Stimulated activated CD4-positive, alpha-beta T cell treated with anti-CD3 and anti-CD28 coated beads, Interleukin-4, amount 100 ng/mL, for 24 hours (primary cell): ENCODE measurements around the gene SFMBT1.

Experiments used
- DNase-seq: peaks from one replicate; pipeline ENCODE4 v3.0.0-alpha.2; 2020

The SFMBT1 gene

DNA sequence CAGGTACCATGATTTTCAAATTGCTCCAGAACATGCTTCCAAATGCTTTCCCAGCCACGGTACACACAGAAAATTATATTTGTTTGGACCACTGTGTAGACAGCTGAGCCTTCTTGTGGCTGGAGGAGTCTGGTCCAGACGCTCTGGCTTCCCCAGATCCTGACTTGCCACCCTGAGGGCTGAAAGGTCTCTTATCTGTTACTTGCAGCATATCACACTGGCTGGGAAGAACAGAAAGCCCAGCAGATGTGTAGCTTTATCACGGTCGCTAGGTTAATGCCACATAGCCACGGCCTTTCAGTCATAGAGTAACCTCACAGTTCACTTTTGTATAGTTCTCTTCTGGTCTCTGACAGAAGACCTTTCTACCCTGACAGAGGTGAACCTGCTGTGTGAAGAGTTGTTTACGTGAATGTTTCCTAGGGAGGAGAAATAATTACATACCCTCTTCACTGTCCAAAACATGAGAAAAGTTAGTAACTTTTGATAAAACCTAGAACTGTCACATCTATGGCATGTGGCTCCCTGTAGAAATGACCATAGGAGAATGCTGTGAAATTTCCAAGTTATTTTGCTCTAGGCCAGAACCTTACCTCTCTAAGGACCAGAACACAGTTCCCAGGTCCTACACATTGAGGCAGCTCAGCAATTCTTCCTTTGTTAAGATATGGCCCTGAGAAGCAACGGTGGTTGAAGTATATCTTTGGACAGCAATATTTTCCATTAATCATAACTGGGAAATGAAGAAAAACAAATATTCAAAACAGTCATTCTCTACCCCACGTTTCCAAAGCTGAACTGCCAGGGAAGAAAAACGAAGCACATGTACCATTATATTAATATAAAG is 132.8 kb downstream of the SFMBT1 start:
- no peak for DNase-seq

DNA sequence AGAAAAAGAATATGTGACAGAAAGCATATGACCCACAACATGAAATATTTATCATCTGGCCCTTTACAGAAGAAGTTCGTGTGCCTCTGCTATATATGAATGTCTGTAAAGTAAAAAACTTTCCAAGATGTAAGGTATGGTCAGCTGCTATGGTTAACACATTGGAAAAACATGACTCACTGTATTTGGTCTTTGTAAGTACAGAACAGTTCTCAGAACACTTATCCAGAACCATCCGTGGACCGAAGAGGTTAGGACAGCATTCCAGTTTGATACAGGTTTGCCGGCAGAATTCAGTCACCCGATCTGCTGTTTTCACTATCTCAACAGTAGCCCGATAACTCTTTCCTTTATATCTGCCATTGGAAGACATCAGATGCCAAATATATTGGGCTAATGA is 135.1 kb downstream of the SFMBT1 start:
- DNase-seq = no peak

DNA sequence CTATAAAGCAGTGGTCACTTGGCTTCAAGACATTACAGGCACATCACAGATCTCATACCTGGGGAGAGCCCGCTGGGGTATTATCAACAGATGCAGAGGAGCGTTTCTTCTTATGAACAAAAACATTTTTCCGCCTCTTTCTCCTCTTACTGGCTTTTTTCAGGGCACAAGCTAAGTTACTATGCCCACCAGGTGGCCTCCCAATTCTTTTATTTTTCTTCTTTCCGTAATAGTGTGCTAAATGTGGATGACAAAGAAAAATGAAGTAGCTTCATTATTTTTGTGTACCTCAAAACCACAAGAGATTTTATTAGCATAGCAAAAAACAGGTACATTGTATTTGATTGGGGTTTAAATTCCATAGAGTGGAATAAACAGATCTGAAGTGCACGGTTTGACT is 138.4 kb downstream of the SFMBT1 start:
- no peak for DNase-seq

DNA sequence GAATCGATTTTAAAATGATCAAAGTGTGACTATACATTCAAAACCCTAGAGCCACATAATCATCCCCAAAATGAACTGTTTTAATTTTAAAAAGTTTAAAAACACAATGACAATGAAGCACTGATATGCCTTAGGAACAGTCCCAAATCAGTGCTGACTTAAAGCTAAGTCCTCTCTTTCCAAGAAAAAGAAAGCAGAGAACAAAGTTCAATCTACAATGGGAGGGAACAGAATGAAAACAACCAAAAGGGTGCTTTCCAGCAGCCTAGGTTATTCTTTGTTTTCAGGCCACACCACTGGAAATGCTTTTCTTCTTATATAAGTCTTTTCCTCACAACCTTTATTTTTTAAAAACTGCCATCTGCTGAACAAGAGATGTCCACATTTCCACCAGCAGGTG is 141.3 kb downstream of the SFMBT1 start:
- no peak for DNase-seq

DNA sequence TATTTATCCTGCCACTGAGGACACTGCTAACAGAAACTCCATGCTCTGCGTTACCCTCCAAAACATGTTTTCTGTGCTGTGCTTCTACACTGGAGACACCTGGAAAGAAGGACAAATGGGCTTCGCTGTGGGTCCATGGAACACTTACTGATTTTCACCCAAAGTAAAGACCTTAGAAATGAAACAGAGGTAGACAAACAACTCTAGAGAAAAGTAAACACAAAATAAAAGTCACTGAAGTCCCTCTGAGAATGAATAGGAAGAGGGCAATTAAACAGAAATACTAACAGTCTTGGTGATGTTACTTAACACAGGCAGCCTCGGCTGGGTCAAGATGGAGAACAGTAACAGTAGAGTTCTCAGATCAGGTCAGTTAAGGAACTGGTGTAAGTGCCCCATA is 141.9 kb downstream of the SFMBT1 start:
- no peak for DNase-seq

DNA sequence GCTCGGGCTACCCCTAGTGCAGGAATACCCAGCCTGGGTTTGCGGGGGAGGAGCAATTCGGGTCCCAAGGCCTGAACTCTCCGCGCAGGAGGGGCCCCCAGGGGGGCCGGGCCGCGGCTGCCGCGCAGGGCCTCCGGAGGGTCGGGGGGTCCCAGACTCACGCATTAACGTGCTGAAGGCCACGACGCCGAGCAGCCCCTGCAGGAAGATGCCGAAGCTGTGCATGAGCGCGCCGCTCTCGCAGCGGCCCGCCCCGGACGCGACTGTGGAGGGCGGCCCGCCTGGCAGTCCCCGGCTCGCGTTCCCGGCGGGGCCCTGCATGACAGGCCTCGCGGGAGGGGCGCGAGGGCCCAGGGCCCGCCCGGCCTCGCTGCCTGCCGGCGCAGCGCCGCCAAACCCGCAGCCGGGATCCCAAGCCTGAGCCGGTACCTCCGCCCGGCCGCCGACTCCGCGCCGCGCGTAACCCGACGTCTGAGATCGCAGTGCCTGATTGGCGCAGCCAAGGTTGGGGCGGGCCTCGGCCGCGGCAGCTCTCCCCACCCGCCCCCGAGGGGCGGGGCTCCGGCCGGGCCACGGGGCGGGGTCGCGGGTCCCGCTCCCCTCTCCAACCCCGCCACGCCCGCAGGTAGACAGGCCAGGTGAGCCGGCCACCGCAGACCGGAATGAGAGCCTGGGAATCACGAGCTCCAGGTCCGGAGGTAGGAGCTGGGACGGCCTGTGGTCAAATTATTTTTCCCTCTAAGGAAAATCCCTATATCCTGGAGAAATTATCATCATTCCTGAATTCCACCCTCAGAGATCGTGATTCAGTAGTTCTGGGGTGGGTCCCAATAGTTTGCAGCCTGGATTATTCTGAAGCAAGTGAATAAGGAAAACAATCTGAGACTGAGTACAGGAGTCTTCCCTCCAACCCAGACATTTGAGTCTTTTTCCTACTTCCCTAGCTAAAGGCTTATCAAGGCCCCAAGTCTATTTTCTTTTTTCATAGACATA is 148.4 kb downstream of the SFMBT1 start, which contains the start of gene STIMATE:
Gene STIMATE (minus strand): TSS at position 419 of the 993 bp plus-strand sequence. CDS start 98 bp downstream, at position 321.
- peak; percentile 87 for DNase-seq

DNA sequence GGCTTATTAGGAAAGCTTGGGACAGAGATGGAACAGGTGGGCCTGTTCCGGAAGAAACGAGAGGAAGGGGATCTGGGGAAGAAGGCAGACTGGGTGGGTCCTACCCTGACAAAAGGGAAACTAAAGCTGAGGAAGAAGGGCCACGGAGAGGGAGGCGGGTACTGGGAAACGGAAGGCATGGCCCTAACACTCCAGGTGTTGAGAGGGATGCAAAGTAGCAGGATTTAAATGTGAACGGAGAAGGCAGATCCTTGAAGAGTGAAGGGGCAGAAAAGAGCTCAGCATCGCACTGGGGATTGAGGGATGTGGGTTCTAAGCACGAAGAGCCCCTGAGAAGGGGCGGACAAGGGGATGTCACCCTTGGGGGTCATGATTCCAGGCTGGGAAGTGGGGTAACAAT is 149.3 kb downstream of the SFMBT1 start:
- no peak for DNase-seq

DNA sequence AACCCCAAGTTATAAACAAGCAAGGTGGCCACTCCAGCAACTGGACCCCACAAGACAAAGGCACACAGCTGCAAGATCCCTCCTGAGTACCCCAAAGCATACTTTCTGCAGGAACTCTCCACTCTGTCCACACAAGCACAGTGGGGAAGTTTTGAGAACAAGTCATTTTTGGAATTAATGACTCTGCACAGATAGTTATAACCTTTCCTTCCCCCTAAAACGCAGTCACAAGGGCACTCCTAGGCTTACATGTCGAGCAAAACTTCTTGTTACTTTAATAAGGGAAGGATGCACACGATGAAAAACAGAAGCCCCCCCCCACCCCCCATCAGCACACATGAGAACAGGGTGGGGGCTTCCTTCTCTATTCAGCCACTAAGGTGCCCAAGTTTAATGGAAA is 149.7 kb downstream of the SFMBT1 start:
- no peak for DNase-seq

DNA sequence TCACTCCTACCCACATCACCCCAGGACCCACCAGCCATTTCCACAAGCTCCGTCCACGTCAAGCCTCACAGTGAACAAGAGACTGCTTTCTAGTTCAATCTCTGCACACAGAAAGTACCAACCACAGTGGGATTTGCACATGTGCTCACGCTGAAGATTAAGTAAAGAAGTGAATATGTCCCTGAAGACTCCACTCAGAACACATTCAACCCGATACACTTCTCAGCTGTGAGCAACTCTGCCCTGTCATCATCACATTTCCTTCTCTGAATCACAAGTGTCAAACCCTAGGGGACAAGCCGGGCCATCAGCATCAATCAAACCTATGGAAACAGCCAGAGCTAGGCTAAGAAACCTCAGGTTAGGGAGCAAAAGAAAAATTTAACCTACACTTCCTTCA is 150.5 kb downstream of the SFMBT1 start:
- DNase-seq = peak; percentile 47

DNA sequence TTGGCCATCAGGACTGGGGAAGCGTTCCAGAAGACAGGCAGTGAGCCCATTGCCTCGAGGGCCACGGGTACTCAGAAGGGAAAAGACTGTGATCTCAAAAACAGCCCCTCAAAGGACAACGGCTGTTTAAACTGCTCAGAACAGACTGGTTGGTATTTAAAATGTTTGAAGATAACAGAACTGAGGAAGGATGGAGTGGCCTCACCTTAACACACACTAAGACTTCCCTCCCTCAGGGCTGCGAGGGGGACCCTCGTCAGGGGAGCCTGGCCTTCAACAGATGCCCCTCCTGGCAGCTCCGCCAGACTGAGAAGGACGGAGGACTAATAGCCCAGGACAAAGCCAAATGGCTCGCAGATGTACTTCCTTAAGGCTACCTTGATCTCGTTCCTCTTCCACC is 151.1 kb downstream of the SFMBT1 start:
- DNase-seq = no peak

DNA sequence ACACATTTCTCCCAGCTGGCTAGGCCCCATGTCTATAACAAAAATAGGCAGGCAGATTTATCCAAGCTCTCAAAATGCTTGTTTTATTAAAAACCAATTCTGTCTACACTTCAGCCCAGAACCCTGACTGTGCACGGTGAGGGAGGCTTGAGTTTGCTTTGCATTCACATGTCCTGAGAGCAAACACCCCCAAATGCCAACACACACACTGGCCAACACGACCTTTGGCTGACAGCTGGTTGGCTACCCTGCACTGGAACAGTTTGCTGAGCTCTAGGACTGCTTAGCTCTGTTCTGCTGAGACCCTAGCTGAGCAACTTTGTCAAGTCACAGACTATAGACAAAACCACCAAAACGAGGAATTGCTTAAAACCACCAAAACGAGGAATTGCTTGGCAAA is 152.2 kb downstream of the SFMBT1 start:
- no peak for DNase-seq

DNA sequence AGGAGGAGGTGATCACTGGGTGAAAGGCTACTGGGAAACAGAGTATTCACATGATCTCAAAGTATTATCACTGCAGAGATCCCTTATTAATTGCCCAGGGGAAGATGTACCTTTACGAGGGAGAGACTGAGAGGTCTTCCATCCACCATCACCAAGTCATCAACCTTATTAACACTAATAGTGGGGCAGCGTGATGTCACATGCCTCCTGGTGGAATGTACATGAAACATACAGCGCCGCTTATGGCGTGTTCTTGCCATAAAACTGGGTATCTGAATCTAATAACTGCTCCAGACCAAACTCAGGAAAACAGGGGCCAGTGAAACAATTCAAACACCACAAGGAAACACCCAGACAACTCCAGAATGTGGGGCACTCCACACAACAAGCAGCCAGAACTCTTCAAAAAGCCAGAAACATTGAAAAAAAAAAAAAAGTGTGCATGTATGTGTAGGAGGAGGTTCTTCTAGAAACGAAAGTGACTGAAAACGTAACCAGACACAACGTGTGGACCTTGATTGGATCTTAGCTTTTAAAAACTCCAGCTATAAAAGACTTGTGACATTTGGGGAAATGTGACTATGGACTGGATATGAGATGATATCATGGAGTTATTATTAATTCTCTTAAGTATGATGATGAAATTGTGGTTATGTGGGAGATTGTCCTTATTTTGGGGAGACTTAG is 153.1 kb downstream of the SFMBT1 start:
- DNase-seq = peak; percentile 33

DNA sequence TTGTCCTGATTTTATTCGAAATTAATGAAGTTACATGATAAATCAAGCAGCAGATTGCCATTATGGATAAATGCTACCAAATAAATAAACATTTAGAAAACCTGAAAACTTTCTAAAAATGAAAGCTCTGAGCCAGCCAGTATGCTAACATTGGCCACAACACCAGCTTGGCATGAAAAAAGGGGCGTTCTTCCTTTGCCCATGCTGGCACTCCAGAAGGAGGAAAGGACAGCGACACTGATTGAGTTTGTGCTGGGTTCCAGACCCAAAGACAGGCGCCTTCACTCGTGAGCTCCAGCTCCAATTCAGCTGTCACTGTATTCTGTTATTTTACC is 153.6 kb downstream of the SFMBT1 start:
- DNase-seq = no peak

DNA sequence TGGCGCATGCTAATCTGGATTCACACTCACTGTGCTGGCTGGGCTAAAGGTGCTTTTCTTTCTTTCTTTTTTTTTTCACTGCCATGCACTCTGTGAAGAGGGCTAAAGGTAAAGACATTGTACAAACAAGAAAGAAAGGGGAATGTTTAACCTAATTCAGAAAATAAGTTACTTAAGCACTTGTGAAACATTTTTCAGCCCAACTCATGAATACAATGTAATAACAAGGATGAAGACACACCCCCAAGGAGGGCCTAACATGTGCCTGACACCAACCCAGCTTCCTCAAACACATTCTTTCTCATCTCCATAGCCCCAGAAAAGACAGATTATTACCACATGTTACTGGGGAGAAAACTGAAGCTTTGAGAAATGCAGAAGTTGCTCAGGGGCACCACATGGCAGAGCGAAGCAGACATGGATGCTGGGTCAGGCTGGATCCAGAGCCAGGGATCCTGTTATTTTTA is 154.2 kb downstream of the SFMBT1 start:
- no peak for DNase-seq

DNA sequence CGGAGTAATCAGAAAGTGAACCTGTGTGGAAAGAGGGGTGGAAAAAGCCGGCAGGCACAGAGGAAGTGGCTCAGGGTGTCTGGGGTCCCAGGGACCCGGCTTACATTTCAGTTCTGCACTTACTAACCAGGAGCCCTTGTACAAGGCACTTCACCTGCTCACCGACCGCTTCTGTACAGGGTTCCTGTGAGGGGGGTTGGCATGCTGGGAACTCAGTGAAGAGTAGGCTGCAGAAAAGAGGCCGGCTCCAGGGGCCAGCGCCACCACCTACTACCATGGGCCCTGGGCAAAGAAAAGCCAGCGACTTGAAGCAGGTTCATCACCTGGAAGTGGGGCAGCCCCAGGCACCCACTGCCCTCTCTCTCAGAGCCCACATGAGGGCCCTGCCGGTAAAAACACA is 154.7 kb downstream of the SFMBT1 start:
- DNase-seq = peak; percentile 47

DNA sequence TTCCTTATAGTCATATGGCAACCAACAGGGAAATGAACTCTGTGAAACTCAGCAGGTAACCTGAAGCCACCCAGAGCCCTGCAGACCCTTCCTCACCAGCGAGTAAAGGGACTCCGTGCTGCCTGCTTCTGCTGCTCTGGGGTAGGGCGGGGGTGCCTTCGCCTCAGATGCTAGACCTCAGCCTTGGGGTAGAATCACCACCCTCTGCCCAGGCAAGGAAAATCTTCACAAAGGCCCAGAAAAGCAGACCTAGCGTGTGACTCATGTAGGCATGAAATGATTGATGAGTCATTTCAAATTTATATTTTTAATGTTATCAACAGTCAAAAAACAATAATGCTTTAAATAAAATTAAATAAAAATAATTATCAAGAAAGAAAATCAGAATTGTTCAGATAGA is 155.1 kb downstream of the SFMBT1 start:
- DNase-seq = peak; percentile 57

DNA sequence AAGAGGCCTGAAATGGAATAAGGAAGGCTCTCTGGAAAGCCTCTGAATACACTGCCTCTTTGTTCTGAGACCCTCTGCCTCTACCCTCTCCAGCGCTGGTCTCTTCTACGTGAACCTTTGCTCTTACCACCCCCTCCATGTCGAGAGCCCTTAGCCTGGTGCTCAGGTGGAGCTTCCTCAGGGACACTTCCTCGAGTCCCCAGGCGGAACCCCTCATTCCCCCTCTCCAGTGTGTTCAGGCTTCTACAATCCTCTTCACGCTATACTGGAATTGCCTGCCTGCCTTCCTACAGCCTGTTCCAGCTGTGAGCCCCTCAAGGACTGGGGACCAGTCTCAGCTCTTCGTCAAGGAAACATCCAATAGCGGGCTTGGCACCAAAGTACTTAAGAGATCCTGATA is 156.0 kb downstream of the SFMBT1 start:
- DNase-seq = no peak

DNA sequence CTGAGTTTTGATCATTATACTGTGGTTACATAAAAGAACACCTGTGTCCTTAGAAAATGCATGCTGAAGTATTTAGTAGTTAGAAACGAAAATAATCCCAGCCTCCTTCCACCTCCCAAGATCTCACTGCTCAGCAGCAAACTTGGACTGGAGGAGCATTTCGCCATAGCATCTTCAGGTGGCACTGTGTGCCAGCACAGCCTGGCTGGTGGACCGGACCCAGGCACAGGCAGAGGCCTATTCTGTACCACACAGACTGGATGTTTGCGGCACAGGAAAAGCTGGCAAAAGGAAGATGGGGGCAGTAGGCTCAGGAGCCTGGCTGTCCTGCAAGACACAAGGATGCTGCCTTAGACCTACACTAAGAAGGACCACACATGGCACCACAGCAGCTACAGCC is 158.7 kb downstream of the SFMBT1 start:
- no peak for DNase-seq

DNA sequence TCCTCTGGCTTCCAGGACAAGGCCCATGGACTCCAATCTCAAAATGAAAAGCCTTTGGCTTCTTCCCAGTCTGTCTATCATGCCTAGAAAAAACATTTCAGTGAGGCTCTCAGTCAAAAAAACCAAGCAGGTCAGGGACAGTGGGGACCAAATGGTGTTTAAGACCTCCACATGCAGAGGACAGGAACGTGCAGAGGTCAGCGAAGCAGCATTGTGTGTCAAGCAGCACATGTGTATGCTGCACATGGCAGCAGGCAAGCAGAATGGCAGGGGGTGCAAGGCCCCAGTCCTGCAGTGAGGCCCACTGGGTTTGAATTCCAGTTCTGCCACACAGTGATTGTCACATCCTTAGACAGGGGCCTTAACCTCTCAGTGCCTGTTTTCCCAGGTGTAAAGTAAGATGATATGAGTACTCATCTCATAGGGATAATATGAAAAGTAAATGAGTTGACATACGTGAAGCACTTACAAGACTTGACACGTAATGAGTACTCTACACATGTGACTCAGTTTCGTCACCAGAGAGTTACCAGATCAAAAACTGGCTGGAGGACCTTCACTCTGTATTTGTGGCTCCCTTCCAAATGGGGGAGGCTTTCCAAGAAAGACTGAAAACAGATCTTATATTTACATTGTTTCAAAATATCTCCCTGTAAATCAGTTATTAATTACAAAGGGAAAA is 159.7 kb downstream of the SFMBT1 start:
- no peak for DNase-seq

DNA sequence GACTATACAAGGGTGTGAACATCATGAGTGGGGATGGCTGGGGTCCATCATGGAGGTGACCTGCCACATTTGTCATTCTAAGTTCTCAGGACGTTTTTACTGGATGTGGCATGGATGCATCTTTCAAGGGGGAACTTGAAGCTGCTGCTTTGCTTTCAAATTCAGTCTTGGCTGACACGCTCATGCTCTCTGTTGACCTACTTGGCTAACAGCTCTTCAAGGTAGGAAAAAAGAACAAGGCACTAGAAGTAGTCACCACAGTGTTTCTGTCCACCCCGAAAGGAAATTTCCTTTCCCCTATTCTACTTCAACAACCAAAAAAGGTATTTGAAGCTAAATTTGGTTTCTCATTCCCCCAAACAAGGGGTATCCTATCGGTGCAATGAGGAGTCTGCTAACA is 163.5 kb downstream of the SFMBT1 start:
- no peak for DNase-seq

DNA sequence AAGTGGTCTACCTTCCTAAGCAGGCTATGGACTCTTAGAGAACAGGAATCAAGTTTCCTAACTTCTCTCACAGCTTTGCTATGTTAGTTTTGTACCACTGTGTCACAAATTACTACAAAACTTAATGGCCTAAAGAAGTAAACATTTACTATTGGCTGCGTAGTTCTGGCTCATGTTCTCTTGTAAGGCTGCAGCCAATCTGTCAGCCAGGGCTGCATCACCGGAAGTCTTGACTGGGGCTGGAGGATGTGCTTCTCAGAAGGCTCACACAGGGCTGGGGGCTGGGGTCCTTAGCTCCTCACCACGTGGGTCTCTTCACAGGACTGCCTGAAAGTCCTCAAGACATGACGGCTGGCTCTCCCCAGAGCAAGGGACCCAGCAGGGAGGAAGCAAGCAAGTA is 164.0 kb downstream of the SFMBT1 start:
- no peak for DNase-seq

DNA sequence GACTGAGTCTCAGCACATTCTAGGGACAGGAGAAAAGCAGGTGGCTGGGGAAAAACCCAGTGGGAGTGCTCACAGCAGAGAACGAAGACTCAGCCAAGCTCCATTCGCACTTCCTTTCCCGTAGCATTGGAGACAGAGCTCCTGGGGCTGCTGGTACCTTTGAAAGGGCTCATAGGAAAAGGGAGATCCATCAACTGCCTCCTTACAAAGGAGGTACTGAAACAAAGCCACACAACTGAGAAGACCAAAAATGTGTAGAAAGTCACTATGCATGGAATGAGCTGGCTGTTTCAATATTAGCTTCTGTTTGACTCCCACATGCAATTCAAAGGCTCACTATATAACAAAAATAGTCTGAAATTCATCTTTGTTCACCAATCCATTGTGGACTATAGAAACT is 165.4 kb downstream of the SFMBT1 start:
- no peak for DNase-seq

DNA sequence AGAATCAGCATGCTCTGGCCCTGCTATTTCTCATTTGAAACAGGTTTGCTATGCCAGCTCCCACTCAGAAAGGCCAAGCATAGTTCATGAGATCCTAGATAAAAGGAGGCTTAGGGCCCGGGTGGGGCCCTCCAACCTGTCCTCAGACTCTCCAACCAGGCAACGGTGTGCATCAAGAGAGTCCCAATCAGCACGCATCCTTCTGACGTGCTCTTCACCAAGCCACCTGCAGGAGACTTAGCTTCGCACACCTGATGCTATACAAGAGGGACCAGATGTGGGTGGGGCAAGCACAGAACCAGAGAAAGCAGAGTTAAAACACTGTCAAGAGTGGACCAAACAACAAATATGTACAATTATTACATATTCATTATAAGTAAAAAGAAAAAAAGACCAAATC is 165.8 kb downstream of the SFMBT1 start:
- no peak for DNase-seq
